K562 (cell line): ENCODE measurements around the gene GNA15. TPM values are rescaled to one million over a fixed set of nuclear protein-coding genes. Genes with fewer than 3 reads are reported as not detected.
A peak's percentile ranks its signal among the peaks of the same experiment; 100 is the strongest.

Experiments used
- BHLHE40 ChIP-seq: IDR thresholded peaks from 2 replicates; pipeline ENCODE4 v1.6.1; 2011; ENCODE audit warnings: low read length, improper control_type of control experiment
- BRD9 ChIP-seq: fragments of 450-650 bp; IDR thresholded peaks from 2 replicates; pipeline ENCODE4 v1.6.1; 2018; ENCODE audit warnings: low read depth; ENCODE audit not compliant: partially characterized antibody
- CBFA2T3 ChIP-seq: fragments of 450-650 bp; IDR thresholded peaks from 2 replicates; pipeline ENCODE4 v1.6.1; 2017
- CHCHD3 ChIP-seq: fragments of 250-450 bp; sonication (Bioruptor Pico); IDR thresholded peaks from 2 replicates; pipeline ENCODE4 v2.1.2; 2022; ENCODE audit warnings: mild to moderate bottlenecking
- CREB3L1 ChIP-seq: fragments of 450-650 bp; IDR thresholded peaks from 2 replicates; pipeline ENCODE4 v1.6.1; 2014; ENCODE audit warnings: low read depth, mild to moderate bottlenecking, moderate library complexity, borderline replicate concordance
- CREM ChIP-seq: IDR thresholded peaks from 2 replicates; pipeline ENCODE4 v1.6.1; 2014; ENCODE audit warnings: antibody characterized with exemption, low read depth
- ELF4 ChIP-seq: fragments of 450-650 bp; formaldehyde crosslinking; IDR thresholded peaks from 2 replicates; pipeline ENCODE4 v1.4.0; 2022; ENCODE audit warnings: missing genetic modification characterization
- EZH2 ChIP-seq: IDR thresholded peaks from 2 replicates; pipeline ENCODE4 v1.6.1; 2012; ENCODE audit warnings: low read depth, mild to moderate bottlenecking, inconsistent platforms, low read length, borderline replicate concordance
- IRF1 ChIP-seq: sonication (generic); formaldehyde crosslinking; IDR thresholded peaks from 2 replicates; pipeline ENCODE4 v1.8.0; 2022; ENCODE audit warnings: missing genetic modification reagents, mild to moderate bottlenecking, borderline replicate concordance
- KAT2B ChIP-seq: IDR thresholded peaks from one replicate; pipeline ENCODE4 v1.6.1; 2012; ENCODE audit warnings: low read depth, mild to moderate bottlenecking, control low read depth, inconsistent platforms, low read length, moderate library complexity
- MYBL2 ChIP-seq, 2 experiments: fragments of 450-650 bp in 1 of 2; sonication (generic) in 1 of 2; formaldehyde crosslinking in 1 of 2; IDR thresholded peaks; 2 replicates each; pipeline versions ENCODE4 v1.6.1 to v1.8.1; 2017 to 2022; ENCODE audit warnings: borderline replicate concordance in 1 of 2, inconsistent platforms in 1 of 2, low read depth in 1 of 2, mild to moderate bottlenecking in 1 of 2, missing genetic modification reagents in 1 of 2, moderate library complexity in 1 of 2
- NFRKB ChIP-seq: fragments of 450-650 bp; IDR thresholded peaks from 2 replicates; pipeline ENCODE4 v1.6.1; 2016; ENCODE audit warnings: low read depth
- PHF20 ChIP-seq: fragments of 450-650 bp; IDR thresholded peaks from 2 replicates; pipeline ENCODE4 v1.6.1; 2018; ENCODE audit not compliant: partially characterized antibody
- POLR2H ChIP-seq: IDR thresholded peaks from 2 replicates; pipeline ENCODE4 v1.6.1; 2016; ENCODE audit warnings: missing genetic modification characterization, low read depth, mild to moderate bottlenecking, control low read depth, missing compliant biosample characterization, moderate library complexity
- RBM39 ChIP-seq: fragments of 200-400 bp; formaldehyde crosslinking; optimal IDR thresholded peaks from 2 replicates; pipeline ENCODE3; 2018; ENCODE audit warnings: low read depth, low read length
- SMC3 ChIP-seq: conservative IDR thresholded peaks from 2 replicates; pipeline ENCODE4 v1.6.1; 2011; ENCODE audit warnings: low read depth, low read length, improper control_type of control experiment; ENCODE audit not compliant: insufficient read depth
- SREBF2 ChIP-seq: sonication (generic); formaldehyde crosslinking; IDR thresholded peaks from 2 replicates; pipeline ENCODE4 v1.4.0; 2020; ENCODE audit warnings: mild to moderate bottlenecking, missing genetic modification reagents
- SRSF3 ChIP-seq: fragments of 200-400 bp; formaldehyde crosslinking; IDR thresholded peaks from 2 replicates; pipeline ENCODE4 v1.6.1; 2016; ENCODE audit warnings: mild to moderate bottlenecking, low read length, moderate library complexity; ENCODE audit not compliant: insufficient read depth
- ZKSCAN1 ChIP-seq: fragments of 150-350 bp; IDR thresholded peaks from 2 replicates; pipeline ENCODE4 v1.6.1; 2016; ENCODE audit warnings: low read depth, low read length
- ZNF274 ChIP-seq: IDR thresholded peaks from 2 replicates; pipeline ENCODE4 v1.6.1; 2011; ENCODE audit warnings: low read depth, mild to moderate bottlenecking, low read length, moderate library complexity, borderline replicate concordance
- ZNF77 ChIP-seq: fragments of 250-450 bp; sonication (Bioruptor Pico); IDR thresholded peaks from 2 replicates; pipeline ENCODE4 v1.5.0; 2020
- polyA plus RNA-seq, 8 experiments: library from polyadenylated mRNA; depleted of rRNA in 4 of 8; stranded (reverse) in 5 of 8; unstranded in 3 of 8; fragments of >200 nt; fragmentation: Nextera tagmentation in 2 of 8; fragmentation: Illumina TruSeq in 1 of 8; extraction: Ambion mirVana in 2 of 8; extraction: Trizol in 1 of 8; gene quantifications; 2 replicates each; pipeline versions ENCODE4 v1.2.1 to v1.2.3, GENCODE V29; 2011 to 2014; ENCODE audit warnings: inconsistent platforms in 1 of 8, missing spikeins in 1 of 8
- total RNA-seq, 7 experiments: library from RNA; depleted of rRNA in 6 of 7; stranded (reverse); fragments of >200 nt in 6 of 7; fragmentation: Illumina TruSeq in 2 of 7; extraction: Trizol in 2 of 7; gene quantifications; 2 replicates each; pipeline versions ENCODE4 v1.2.1 to v1.2.3, GENCODE V29; 2011 to 2021; ENCODE audit warnings: low replicate concordance in 1 of 7
- TF ChIP-seq, protein P1 (sequence below): fragments of 250-450 bp; sonication (Bioruptor Pico); IDR thresholded peaks from 2 replicates; pipeline ENCODE4 v1.8.0; 2022; ENCODE audit warnings: moderate library complexity, mild to moderate bottlenecking, inconsistent platforms
- TF ChIP-seq, protein P2 (sequence below): sonication (generic); formaldehyde crosslinking; IDR thresholded peaks from 2 replicates; pipeline ENCODE4 v1.8.0; 2022; ENCODE audit warnings: mild to moderate bottlenecking, missing genetic modification reagents

GNA15 gene
- total and polyA plus RNA-seq, 9 of the 15 experiments (the other 6 are each of a cell fraction or from before 2014, with no cell fraction given) = 0.03 to 0.24 (median 0.11) TPM; not detected in 1

DNA sequence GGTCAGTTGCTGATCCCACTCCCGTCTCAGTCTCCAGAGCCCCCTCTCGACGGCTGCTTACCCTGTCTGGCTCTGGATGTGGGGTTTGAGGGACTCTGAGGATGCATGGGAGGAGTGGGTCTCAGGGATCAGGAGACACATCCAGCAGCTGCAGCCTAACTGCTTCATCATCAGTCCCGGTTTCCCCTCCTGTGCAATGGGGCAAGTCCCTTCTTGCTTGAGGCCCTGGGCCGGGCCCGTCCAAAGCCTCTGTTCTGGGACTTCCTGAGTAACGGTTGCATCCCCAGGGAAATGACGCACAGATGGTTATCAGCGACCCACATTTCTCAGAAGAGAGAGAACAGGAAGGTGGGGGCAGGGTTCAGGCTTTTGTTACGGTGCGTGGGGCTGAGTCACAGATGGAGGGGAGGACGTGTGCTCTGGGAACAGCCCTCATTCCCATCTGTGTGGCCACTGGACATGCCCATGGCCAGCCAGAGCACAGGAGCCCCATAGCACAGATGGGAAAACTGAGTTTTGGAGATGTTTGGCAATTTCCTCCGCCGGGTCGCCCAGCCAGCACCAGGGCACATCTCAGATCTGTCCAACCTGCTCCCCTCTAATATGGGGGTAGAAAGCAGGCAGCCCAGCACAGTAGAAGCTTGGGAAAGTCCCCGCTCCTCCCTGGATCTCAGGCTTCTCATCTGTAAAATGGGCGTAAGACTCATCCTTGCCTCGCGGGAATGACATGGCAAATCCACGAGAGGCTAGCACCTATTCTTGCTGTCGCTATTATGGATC, 19.3 kb downstream of the GNA15 start (continued):
- TF ChIP-seq, protein P1, sequence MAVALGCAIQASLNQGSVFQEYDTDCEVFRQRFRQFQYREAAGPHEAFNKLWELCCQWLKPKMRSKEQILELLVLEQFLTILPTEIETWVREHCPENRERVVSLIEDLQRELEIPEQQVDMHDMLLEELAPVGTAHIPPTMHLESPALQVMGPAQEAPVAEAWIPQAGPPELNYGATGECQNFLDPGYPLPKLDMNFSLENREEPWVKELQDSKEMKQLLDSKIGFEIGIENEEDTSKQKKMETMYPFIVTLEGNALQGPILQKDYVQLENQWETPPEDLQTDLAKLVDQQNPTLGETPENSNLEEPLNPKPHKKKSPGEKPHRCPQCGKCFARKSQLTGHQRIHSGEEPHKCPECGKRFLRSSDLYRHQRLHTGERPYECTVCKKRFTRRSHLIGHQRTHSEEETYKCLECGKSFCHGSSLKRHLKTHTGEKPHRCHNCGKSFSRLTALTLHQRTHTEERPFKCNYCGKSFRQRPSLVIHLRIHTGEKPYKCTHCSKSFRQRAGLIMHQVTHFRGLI (CRISPR knock-in tag) = no peak
- peak; percentile 81 for TF ChIP-seq PHF20
- no peak for TF ChIP-seq RBM39
- TF ChIP-seq ZKSCAN1 = no peak
- peak; percentile 93 for TF ChIP-seq POLR2H (tag)
- no peak for TF ChIP-seq ZNF77 (CRISPR knock-in tag)
- no peak for TF ChIP-seq ZNF274
- peak; percentile 79 for TF ChIP-seq CREB3L1
- no peak for TF ChIP-seq CHCHD3 (CRISPR knock-in tag)
- TF ChIP-seq BRD9 = peak; percentile 70
- TF ChIP-seq, protein P2, sequence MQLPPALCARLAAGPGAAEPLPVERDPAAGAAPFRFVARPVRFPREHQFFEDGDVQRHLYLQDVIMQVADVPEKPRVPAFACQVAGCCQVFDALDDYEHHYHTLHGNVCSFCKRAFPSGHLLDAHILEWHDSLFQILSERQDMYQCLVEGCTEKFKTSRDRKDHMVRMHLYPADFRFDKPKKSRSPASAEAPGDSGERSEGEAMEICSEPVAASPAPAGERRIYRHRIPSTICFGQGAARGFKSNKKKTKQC (CRISPR knock-in tag) = no peak
- peak; percentile 97 for TF ChIP-seq CREM
- TF ChIP-seq BHLHE40 = peak; percentile 43; the same call in 1 of the 2 replicates
- peak; percentile 93; the same call in 1 of the 2 replicates for TF ChIP-seq NFRKB
- TF ChIP-seq CBFA2T3 = peak; percentile 79
- TF ChIP-seq SRSF3 = no peak
- TF ChIP-seq SMC3 = no peak
- no peak for TF ChIP-seq KAT2B
- TF ChIP-seq SREBF2 = no peak
- TF ChIP-seq ELF4 = 0 out of 2 replicates have a peak, but pooled peaks have one; percentile 25
- TF ChIP-seq IRF1 (CRISPR knock-in tag) = no peak
- TF ChIP-seq EZH2 = no peak
- TF ChIP-seq MYBL2 (IDR thresholded peaks at IDR 0.05; ENCODE audit: low read depth) = peak; percentile 79
- TF ChIP-seq MYBL2 (CRISPR knock-in tag; IDR thresholded peaks at IDR 0.05; ENCODE audit: borderline replicate concordance) = no peak
